Mesenchymal stem cell (in vitro differentiated cells and primary cell): ENCODE measurements around the gene SIGLEC15.

Experiments
- DNase-seq: peaks from one replicate; pipeline ENCODE4 v3.0.0-alpha.2; 2013
- H2AFZ ChIP-seq: one replicate; pipeline ENCODE4 v1.6.1; 2013; ENCODE audit warnings: low read depth, mild to moderate bottlenecking, control low read depth, inconsistent platforms, low read length, moderate library complexity
- H2AK5ac ChIP-seq: 2 replicates; pipeline ENCODE4 v1.6.1; 2013; ENCODE audit warnings: low read length, moderate library complexity, mild to moderate bottlenecking, inconsistent platforms; ENCODE audit not compliant: severe bottlenecking
- H2BK120ac ChIP-seq: one replicate; pipeline ENCODE4 v1.6.1; 2013; ENCODE audit warnings: low read depth, mild to moderate bottlenecking, inconsistent platforms, low read length, moderate library complexity
- H2BK12ac ChIP-seq, 2 experiments: one replicate each; pipeline ENCODE4 v1.6.1; 2013; ENCODE audit warnings: inconsistent platforms in 2 of 2, low read length in 2 of 2, mild to moderate bottlenecking in 2 of 2, moderate library complexity in 2 of 2, control low read depth in 1 of 2
- H2BK15ac ChIP-seq: one replicate; pipeline ENCODE4 v1.6.1; 2013; ENCODE audit warnings: mild to moderate bottlenecking, low read depth, inconsistent platforms; ENCODE audit not compliant: poor library complexity, severe bottlenecking
- H2BK5ac ChIP-seq: 2 replicates; pipeline ENCODE4 v1.6.1; 2013; ENCODE audit warnings: low read depth, mild to moderate bottlenecking, low read length, control low read depth, inconsistent platforms; ENCODE audit not compliant: poor library complexity, severe bottlenecking
- H3K14ac ChIP-seq, 2 experiments: one replicate each; pipeline ENCODE4 v1.6.1; 2013; ENCODE audit warnings: inconsistent platforms in 2 of 2, low read length in 2 of 2, control low read depth in 1 of 2, mild to moderate bottlenecking in 1 of 2, moderate library complexity in 1 of 2
- H3K18ac ChIP-seq, 2 experiments: one replicate each; pipeline ENCODE4 v1.6.1; 2013; ENCODE audit warnings: inconsistent platforms in 2 of 2, low read length in 2 of 2, control low read depth in 1 of 2, low read depth in 1 of 2, mild to moderate bottlenecking in 1 of 2
- H3K23ac ChIP-seq, 2 experiments: one replicate each; pipeline ENCODE4 v1.6.1; 2013; ENCODE audit warnings: inconsistent platforms in 2 of 2, low read length in 2 of 2, mild to moderate bottlenecking in 2 of 2, moderate library complexity in 2 of 2, control low read depth in 1 of 2
- H3K27ac ChIP-seq: 2 replicates; pipeline ENCODE4 v1.5.1; 2013; ENCODE audit warnings: mild to moderate bottlenecking, moderate library complexity, low read length, control low read depth, inconsistent platforms; ENCODE audit not compliant: poor library complexity, severe bottlenecking
- H3K27me3 ChIP-seq, 2 experiments: 2 replicates each; pipeline versions ENCODE4 v1.6.1 to v1.7.0; 2013; ENCODE audit warnings: low read length in 2 of 2, mild to moderate bottlenecking in 2 of 2, moderate library complexity in 2 of 2, control low read depth in 1 of 2, inconsistent platforms in 1 of 2; ENCODE audit not compliant: control insufficient read depth in 1 of 2, insufficient read depth in 1 of 2
- H3K36me3 ChIP-seq, 2 experiments: 2 replicates each; pipeline versions ENCODE4 v1.6.1 to v1.7.0; 2013; ENCODE audit warnings: low read length in 2 of 2, control low read depth in 1 of 2, inconsistent platforms in 1 of 2, low read depth in 1 of 2, mild to moderate bottlenecking in 1 of 2; ENCODE audit not compliant: insufficient read depth in 2 of 2, control insufficient read depth in 1 of 2
- H3K4ac ChIP-seq, 2 experiments: one replicate each; pipeline ENCODE4 v1.6.1; 2013; ENCODE audit warnings: inconsistent platforms in 2 of 2, low read length in 2 of 2, mild to moderate bottlenecking in 2 of 2, moderate library complexity in 2 of 2, control low read depth in 1 of 2, low read depth in 1 of 2
- H3K4me1 ChIP-seq: 2 replicates; pipeline ENCODE4 v1.6.1; 2013; ENCODE audit warnings: low read depth, low read length, control low read depth; ENCODE audit not compliant: control insufficient read depth, insufficient read depth
- H3K4me2 ChIP-seq: 2 replicates; pipeline ENCODE4 v1.6.1; 2013; ENCODE audit warnings: low read length, mild to moderate bottlenecking, inconsistent platforms; ENCODE audit not compliant: poor library complexity, severe bottlenecking
- H3K4me3 ChIP-seq, 2 experiments: 2 replicates each; pipeline versions ENCODE4 v1.5.1 to v1.7.0; 2013; ENCODE audit warnings: low read length in 2 of 2, mild to moderate bottlenecking in 2 of 2, control low read depth in 1 of 2, low read depth in 1 of 2; ENCODE audit not compliant: insufficient read depth in 1 of 2
- H3K79me1 ChIP-seq: replicated peaks from 2 replicates; pipeline ENCODE4 v1.6.1; 2013; ENCODE audit warnings: mild to moderate bottlenecking, control low read depth, low read length, inconsistent platforms; ENCODE audit not compliant: poor library complexity, severe bottlenecking
- H3K9ac ChIP-seq: 2 replicates; pipeline ENCODE4 v1.7.0; 2013; ENCODE audit warnings: mild to moderate bottlenecking, low read length, moderate library complexity
- H3K9me3 ChIP-seq: 2 replicates; pipeline ENCODE4 v1.7.0; 2013; ENCODE audit warnings: mild to moderate bottlenecking, low read length; ENCODE audit not compliant: control insufficient read depth
- H4K8ac ChIP-seq: one replicate; pipeline ENCODE4 v1.6.1; 2013; ENCODE audit warnings: inconsistent platforms, mild to moderate bottlenecking, low read length, moderate library complexity
- H4K91ac ChIP-seq: one replicate; pipeline ENCODE4 v1.6.1; 2013; ENCODE audit warnings: mild to moderate bottlenecking, low read length, inconsistent platforms
- WGBS: methylation state at CpG from one replicate; pipeline ENCODE4 v1.1.7; 2013; ENCODE audit warnings: mixed read lengths; 5-methylcytosine and 5-hydroxymethylcytosine counted together

SIGLEC15 gene

GRCh38 chr18:45861926-45862325 is 36.5 kb downstream of the SIGLEC15 start:
- H3K9ac ChIP-seq, result no peak overlapping the region
- peaks cover 44 to 97% of the 10 kb centered on the region in 2 experiments for H3K36me3 ChIP-seq
- no peak overlapping the region for H2AK5ac ChIP-seq
- no peaks in the 10 kb centered on the region for H3K4me1 ChIP-seq
- no peak overlapping the region for H4K8ac ChIP-seq
- no peak overlapping the region for H3K4me3 ChIP-seq
- H2AFZ ChIP-seq, result no peak overlapping the region
- no peak overlapping the region for H2BK5ac ChIP-seq
- no peak overlapping the region for H3K23ac ChIP-seq
- H3K9me3 ChIP-seq, result no peaks in the 10 kb centered on the region
- H3K79me1 ChIP-seq, result peaks cover 7% of the 10 kb centered on the region
- no peak overlapping the region for H3K27ac ChIP-seq
- H4K91ac ChIP-seq, result no peak overlapping the region
- no peak overlapping the region for H3K14ac ChIP-seq
- no peak overlapping the region for H2BK120ac ChIP-seq
- H3K18ac ChIP-seq, result no peak overlapping the region
- H2BK15ac ChIP-seq, result no peak overlapping the region
- no CpG with 5 or more reads among the region's 1 CpG for WGBS
- H3K4me2 ChIP-seq, result no peak overlapping the region
- H3K27me3 ChIP-seq, result no peaks in the 10 kb centered on the region
- no peak overlapping the region for H2BK12ac ChIP-seq
- no peak overlapping the region for H3K4ac ChIP-seq
- DNase-seq, result no peak

- peaks cover 34 to 95% of the 10 kb centered on the region in 2 experiments for H3K36me3 ChIP-seq
- no peak overlapping the region for H2AFZ ChIP-seq
- no peak overlapping the region for H3K4ac ChIP-seq
- H3K9me3 ChIP-seq, result no peaks in the 10 kb centered on the region
- H3K4me3 ChIP-seq, result no peak overlapping the region
- no CpG with 5 or more reads among the region's 1 CpG for WGBS
- H3K27ac ChIP-seq, result no peak overlapping the region
- no peak overlapping the region for H4K8ac ChIP-seq
- H2BK12ac ChIP-seq, result no peak overlapping the region
- H2BK15ac ChIP-seq, result no peak overlapping the region
- H3K9ac ChIP-seq, result no peak overlapping the region
- no peak overlapping the region for H3K18ac ChIP-seq
- H2BK120ac ChIP-seq, result no peak overlapping the region
- H4K91ac ChIP-seq, result no peak overlapping the region
- H3K14ac ChIP-seq, result no peak overlapping the region
- H2AK5ac ChIP-seq, result no peak overlapping the region
- H3K79me1 ChIP-seq, result peaks cover 9% of the 10 kb centered on the region
- H3K27me3 ChIP-seq, result no peaks in the 10 kb centered on the region
- no peak overlapping the region for H3K23ac ChIP-seq
- no peaks in the 10 kb centered on the region for H3K4me1 ChIP-seq
- no peak overlapping the region for H3K4me2 ChIP-seq
- peak; percentile 20 for DNase-seq
- no peak overlapping the region for H2BK5ac ChIP-seq
These were observed 38.0 kb downstream of the SIGLEC15 start for GRCh38 chr18:45863469-45863868.

GRCh38 chr18:45864081-45864480 is 38.6 kb downstream of the SIGLEC15 start:
- H3K36me3 ChIP-seq, result peaks cover 32 to 90% of the 10 kb centered on the region in 2 experiments
- no peak overlapping the region for H3K9ac ChIP-seq

GRCh38 chr18:45865466-45865865 is 40.0 kb downstream of the SIGLEC15 start:
- H2BK15ac ChIP-seq, result no peak overlapping the region
- no peak overlapping the region for H3K18ac ChIP-seq
- no peak overlapping the region for H2AFZ ChIP-seq
- H3K27ac ChIP-seq, result no peak overlapping the region
- no peaks in the 10 kb centered on the region for H3K27me3 ChIP-seq
- no peak overlapping the region for H3K14ac ChIP-seq
- no peak overlapping the region for H2BK5ac ChIP-seq
- no peaks in the 10 kb centered on the region for H3K4me1 ChIP-seq
- peaks cover 26 to 90% of the 10 kb centered on the region in 2 experiments for H3K36me3 ChIP-seq
- H2BK120ac ChIP-seq, result no peak overlapping the region
- DNase-seq, result no peak
- no peak overlapping the region for H2AK5ac ChIP-seq
- no peak overlapping the region for H4K8ac ChIP-seq
- H4K91ac ChIP-seq, result no peak overlapping the region
- no peak overlapping the region for H3K9ac ChIP-seq
- WGBS, result 97% methylated on average over 5 of the region's 5 CpGs
- H2BK12ac ChIP-seq, result no peak overlapping the region
- no peak overlapping the region for H3K4ac ChIP-seq
- no peak overlapping the region for H3K4me2 ChIP-seq
- H3K23ac ChIP-seq, result no peak overlapping the region
- no peaks in the 10 kb centered on the region for H3K9me3 ChIP-seq
- peaks cover 11% of the 10 kb centered on the region for H3K79me1 ChIP-seq
- H3K4me3 ChIP-seq, result no peak overlapping the region

More at GRCh38 chr18:45864081-45864480, 38.6 kb downstream of the SIGLEC15 start:
- Histone ChIP-seq H3K23ac (no peak overlapping the region), H3K27me3 (no peaks in the 10 kb centered on the region), H3K9me3 (no peaks in the 10 kb centered on the region), H3K4me2 (no peak overlapping the region), H3K4me3 (no peak overlapping the region), H3K14ac (no peak overlapping the region), H2BK5ac (no peak overlapping the region), H2AK5ac (no peak overlapping the region), H3K79me1 (peaks cover 9% of the 10 kb centered on the region), H3K4ac (no peak overlapping the region), H3K4me1 (no peaks in the 10 kb centered on the region), H2BK15ac (no peak overlapping the region), H2AFZ (no peak overlapping the region), H3K27ac (no peak overlapping the region), H2BK120ac (no peak overlapping the region), H4K8ac (no peak overlapping the region), H4K91ac (no peak overlapping the region), H3K18ac (no peak overlapping the region), H2BK12ac (no peak overlapping the region)
- over 99% methylated on average over 4 of the region's 5 CpGs for WGBS
- no peak for DNase-seq
